HG03139 (cell line): ENCODE measurements around the gene SHISA7.
A peak's percentile ranks its signal among the peaks of the same experiment; 100 is the strongest.

Experiments
- ATAC-seq: cut with Tn5 transposase; IDR thresholded peaks from one replicate; pipeline ENCODE4 v1.9.1; 2021; ENCODE audit not compliant: unreplicated experiment

SHISA7 gene

GRCh38 chr19:55482156-55482961, 39.3 kb upstream of the SHISA7 start:
- no peak for ATAC-seq

- ATAC-seq = no peak
Measured at GRCh38 chr19:55481794-55482155, 38.7 kb upstream of the SHISA7 start.

- no peak for ATAC-seq
Measured at GRCh38 chr19:55481148-55481793, 38.2 kb upstream of the SHISA7 start.

- ATAC-seq = no peak
Measured at GRCh38 chr19:55479451-55480230, 36.5 kb upstream of the SHISA7 start.

- no peak for ATAC-seq
Measured at GRCh38 chr19:55479045-55479444, 35.9 kb upstream of the SHISA7 start.

- no peak for ATAC-seq
Measured at GRCh38 chr19:55478364-55478763, 35.3 kb upstream of the SHISA7 start.

- no peak for ATAC-seq
Measured at GRCh38 chr19:55477905-55478304, 34.8 kb upstream of the SHISA7 start.

GRCh38 chr19:55476100-55476775, 33.1 kb upstream of the SHISA7 start, which contains the start of gene ZNF628:
Gene ZNF628 (plus strand): TSS chr19:55476617. CDS start chr19:55479911, 3,294 bp downstream.
- peak; percentile 90 for ATAC-seq

GRCh38 chr19:55474269-55475265, 31.5 kb upstream of the SHISA7 start:
- no peak for ATAC-seq

GRCh38 chr19:55473225-55474012, 30.3 kb upstream of the SHISA7 start:
- no peak for ATAC-seq

GRCh38 chr19:55472463-55472862, 29.4 kb upstream of the SHISA7 start:
- no peak for ATAC-seq

GRCh38 chr19:55471266-55471665, 28.2 kb upstream of the SHISA7 start:
- no peak for ATAC-seq

GRCh38 chr19:55468054-55468393, 24.9 kb upstream of the SHISA7 start:
- no peak for ATAC-seq

GRCh38 chr19:55467236-55468053, 24.3 kb upstream of the SHISA7 start:
- ATAC-seq = peak; percentile 59

GRCh38 chr19:55466241-55466614, 23.1 kb upstream of the SHISA7 start:
- ATAC-seq = no peak

GRCh38 chr19:55465460-55466240, 22.6 kb upstream of the SHISA7 start:
- no peak for ATAC-seq

- no peak for ATAC-seq
Measured at GRCh38 chr19:55464662-55465054, 21.6 kb upstream of the SHISA7 start, which contains the start of gene C19orf85. Gene C19orf85 (minus strand): TSS chr19:55464751. CDS start chr19:55464554, 197 bp downstream.
